OCI-LY3 (cell line): ENCODE data around the gene FOXE3.

Experiments
- CTCF ChIP-seq: fragments of 200-600, 300-600 bp; sonication (generic); IDR thresholded peaks from 2 replicates; pipeline ENCODE4 v1.5.1; 2014; ENCODE audit warnings: antibody characterized with exemption, low read length, low read depth
- EZH2phosphoT487 ChIP-seq: fragments of 200-600 bp; shearing (Covaris generic); IDR thresholded peaks from 2 replicates; pipeline ENCODE4 v1.6.1; 2018; ENCODE audit warnings: antibody characterized with exemption, mixed run types, low read depth

- TF ChIP-seq CTCF (no peak), EZH2phosphoT487 (no peak)
These were observed 28.7 kb downstream of the FOXE3 start for GRCh38 chr1:47444562-47445465.
